Endodermal cell (in vitro differentiated cells): Measurements from ENCODE around the gene MBOAT1. TPM values are rescaled to one million over a fixed set of nuclear protein-coding genes. Genes with fewer than 3 reads are reported as not detected.

ENCODE experiments used
- DNase-seq: peaks from one replicate; pipeline ENCODE4 v3.0.0-alpha.2; 2017
- H3K27ac ChIP-seq: 2 replicates; pipeline ENCODE4 v1.5.1; 2013; ENCODE audit warnings: mild to moderate bottlenecking, low read depth, low read length, moderate library complexity
- H3K27me3 ChIP-seq: 2 replicates; pipeline ENCODE4 v1.6.1; 2013; ENCODE audit warnings: mild to moderate bottlenecking, low read length, moderate library complexity; ENCODE audit not compliant: insufficient read depth, control insufficient read depth, poor library complexity, severe bottlenecking
- H3K36me3 ChIP-seq: 2 replicates; pipeline ENCODE4 v1.7.0; 2013; ENCODE audit warnings: mild to moderate bottlenecking, low read length, moderate library complexity; ENCODE audit not compliant: control insufficient read depth, insufficient read depth
- H3K4me1 ChIP-seq: one replicate; pipeline ENCODE4 v1.7.0; 2013; ENCODE audit warnings: low read length; ENCODE audit not compliant: control insufficient read depth, insufficient read depth
- H3K4me3 ChIP-seq: 2 replicates; pipeline ENCODE4 v1.5.1; 2013; ENCODE audit warnings: mild to moderate bottlenecking, low read length, moderate library complexity
- H3K9ac ChIP-seq: 2 replicates; pipeline ENCODE4 v1.6.1; 2013; ENCODE audit warnings: mild to moderate bottlenecking, low read length, moderate library complexity; ENCODE audit not compliant: poor library complexity, severe bottlenecking; ENCODE audit errors: extremely low read depth
- H3K9me3 ChIP-seq: 2 replicates; pipeline ENCODE4 v1.6.1; 2013; ENCODE audit warnings: mild to moderate bottlenecking, low read length, moderate library complexity; ENCODE audit not compliant: control insufficient read depth
- H3K27ac Mint-ChIP-seq: 2 replicates; pipeline ENCODE4 v1.8.0; 2020; ENCODE audit warnings: mixed read lengths
- H3K27me3 Mint-ChIP-seq: 2 replicates; pipeline ENCODE4 v1.8.0; 2021; ENCODE audit warnings: mild to moderate bottlenecking, mixed read lengths; ENCODE audit not compliant: insufficient read depth
- H3K36me3 Mint-ChIP-seq: 2 replicates; pipeline ENCODE4 v1.8.0; 2020; ENCODE audit warnings: low read depth, mixed read lengths
- H3K4me1 Mint-ChIP-seq: 2 replicates; pipeline ENCODE4 v1.8.0; 2020; ENCODE audit warnings: mixed read lengths
- H3K4me3 Mint-ChIP-seq: 2 replicates; pipeline ENCODE4 v1.8.0; 2020; ENCODE audit warnings: mild to moderate bottlenecking, moderate library complexity, mixed read lengths
- H3K9me3 Mint-ChIP-seq: 2 replicates; pipeline ENCODE4 v1.8.0; 2020; ENCODE audit warnings: mild to moderate bottlenecking, mixed read lengths
- WGBS, 2 experiments: methylation state at CpG; one replicate each; pipeline versions ENCODE4 v1.1.5 to v1.1.7; 2013; ENCODE audit warnings: missing lambda C conversion rate in 2 of 2, mixed read lengths in 1 of 2; ENCODE audit not compliant: insufficient coverage in 1 of 2, insufficient read length in 1 of 2; 5-methylcytosine and 5-hydroxymethylcytosine counted together
- total RNA-seq, 2 donors: library from RNA; stranded (reverse); fragmentation: NEBNext Ultra II Directional in 1 of 2; extraction: Animal tissue kit (Norgen Biotek cat#: 25700) in 1 of 2; gene quantifications; 2 replicates in 1 of 2; 3 replicates in 1 of 2; pipeline ENCODE4 v1.2.1, GENCODE V29; 2021
- TF ChIP-seq, protein P1 (sequence below): fragments of 200-600 bp; sonication (generic); conservative IDR thresholded peaks from 2 replicates; pipeline ENCODE4 v1.5.0; 2021; ENCODE audit warnings: antibody characterized with exemption, mild to moderate bottlenecking

MBOAT1 gene
- total RNA-seq, 2 donors from 2014 or later = 7.7 to 9.4 TPM

DNA sequence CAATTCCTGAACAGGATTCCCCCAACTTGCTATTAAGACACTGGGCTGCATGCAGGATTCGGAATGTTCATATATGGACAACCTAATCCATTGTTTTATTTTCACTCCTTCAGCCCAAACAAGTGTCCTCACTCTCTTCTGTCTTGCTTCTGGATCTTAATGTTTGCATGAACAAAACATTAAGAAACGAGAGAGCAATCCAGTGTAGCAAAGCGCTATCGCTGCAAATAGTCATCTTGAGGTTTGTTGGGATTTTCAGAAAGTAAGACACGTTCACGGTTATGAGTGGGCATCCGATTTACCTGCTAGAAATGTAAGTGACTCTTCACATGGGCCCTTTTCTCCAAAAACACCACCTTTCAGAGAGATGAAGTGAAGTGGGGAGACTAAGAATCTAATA lies 156.4 kb downstream of the MBOAT1 start:
- Mint-ChIP-seq H3K9me3 (no peaks in the 10 kb centered on the region), H3K27me3 (no peaks in the 10 kb centered on the region), H3K27ac (no peak overlapping the region), H3K4me3 (no peak overlapping the region), H3K4me1 (peaks cover 8% of the 10 kb centered on the region), H3K36me3 (no peaks in the 10 kb centered on the region)
- Histone ChIP-seq H3K9ac (no peak overlapping the region), H3K4me1 (no peaks in the 10 kb centered on the region), H3K9me3 (no peaks in the 10 kb centered on the region), H3K4me3 (no peak overlapping the region), H3K27me3 (no peaks in the 10 kb centered on the region), H3K36me3 (no peaks in the 10 kb centered on the region), H3K27ac (no peak overlapping the region)
- 88 to 95% methylated on average over 7 of the region's 7 CpGs for WGBS, 2 experiments
- DNase-seq = no peak
- TF ChIP-seq, protein P1, sequence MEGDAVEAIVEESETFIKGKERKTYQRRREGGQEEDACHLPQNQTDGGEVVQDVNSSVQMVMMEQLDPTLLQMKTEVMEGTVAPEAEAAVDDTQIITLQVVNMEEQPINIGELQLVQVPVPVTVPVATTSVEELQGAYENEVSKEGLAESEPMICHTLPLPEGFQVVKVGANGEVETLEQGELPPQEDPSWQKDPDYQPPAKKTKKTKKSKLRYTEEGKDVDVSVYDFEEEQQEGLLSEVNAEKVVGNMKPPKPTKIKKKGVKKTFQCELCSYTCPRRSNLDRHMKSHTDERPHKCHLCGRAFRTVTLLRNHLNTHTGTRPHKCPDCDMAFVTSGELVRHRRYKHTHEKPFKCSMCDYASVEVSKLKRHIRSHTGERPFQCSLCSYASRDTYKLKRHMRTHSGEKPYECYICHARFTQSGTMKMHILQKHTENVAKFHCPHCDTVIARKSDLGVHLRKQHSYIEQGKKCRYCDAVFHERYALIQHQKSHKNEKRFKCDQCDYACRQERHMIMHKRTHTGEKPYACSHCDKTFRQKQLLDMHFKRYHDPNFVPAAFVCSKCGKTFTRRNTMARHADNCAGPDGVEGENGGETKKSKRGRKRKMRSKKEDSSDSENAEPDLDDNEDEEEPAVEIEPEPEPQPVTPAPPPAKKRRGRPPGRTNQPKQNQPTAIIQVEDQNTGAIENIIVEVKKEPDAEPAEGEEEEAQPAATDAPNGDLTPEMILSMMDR = no peak

Other genes starting within 250 kb of the MBOAT1 start
- gene E2F3, start 189.4 kb upstream of the MBOAT1 start, total RNA-seq = 10 to 100 TPM; 38.2 TPM